NCI-H2171 (cell line): ENCODE results near the gene UNC93A.
"Not testable (repeated sequence)": the region's sequence is repeated elsewhere in the genome, so short reads cannot be mapped to it uniquely, and the experiment has no call there.

Experiments
- DNase-seq: peaks from one replicate; lab custom pipeline; 2025; lab: John Stamatoyannopoulos, UW

Gene UNC93A

DNA sequence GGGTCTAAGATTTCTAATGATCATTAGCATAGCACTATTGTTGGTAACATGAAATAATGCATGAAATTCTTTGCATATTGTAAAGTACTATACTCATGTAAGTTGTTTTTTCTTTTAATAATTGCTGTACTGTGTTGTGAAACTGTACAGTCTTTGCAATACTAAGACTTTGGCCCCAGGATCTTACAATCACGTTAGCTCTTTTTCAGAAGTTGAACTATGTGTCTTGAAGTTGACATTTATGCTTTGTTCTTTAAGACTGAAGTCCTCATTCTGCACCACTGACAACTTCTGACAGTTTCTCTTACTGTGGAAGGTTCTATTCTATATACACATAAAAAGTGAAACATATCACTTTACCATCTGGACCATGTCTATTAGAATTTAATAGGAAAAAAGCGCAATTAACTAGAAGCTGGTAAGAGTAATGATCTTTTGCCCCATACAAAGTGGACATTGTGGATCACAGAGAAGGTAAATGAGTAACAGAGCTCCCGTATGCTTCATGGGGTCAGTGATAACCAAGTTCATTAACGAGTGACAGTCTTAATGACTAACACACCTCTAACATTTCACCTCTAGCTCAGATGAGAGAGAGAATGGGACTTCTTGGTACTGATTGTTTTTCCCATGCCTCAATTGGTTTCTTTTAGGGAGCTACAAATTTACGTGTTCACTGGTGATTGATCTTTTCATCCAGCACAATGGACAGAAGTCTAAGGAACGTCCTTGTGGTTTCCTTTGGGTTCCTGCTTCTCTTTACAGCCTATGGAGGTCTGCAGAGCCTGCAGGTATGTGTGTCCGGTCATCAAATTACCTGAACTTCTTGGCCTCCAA lies at the start of gene UNC93A:
Gene UNC93A (plus strand): TSS at position 530 of the 837 bp plus-strand sequence. CDS start 175 bp downstream, at position 705.
- no peak for DNase-seq

DNA sequence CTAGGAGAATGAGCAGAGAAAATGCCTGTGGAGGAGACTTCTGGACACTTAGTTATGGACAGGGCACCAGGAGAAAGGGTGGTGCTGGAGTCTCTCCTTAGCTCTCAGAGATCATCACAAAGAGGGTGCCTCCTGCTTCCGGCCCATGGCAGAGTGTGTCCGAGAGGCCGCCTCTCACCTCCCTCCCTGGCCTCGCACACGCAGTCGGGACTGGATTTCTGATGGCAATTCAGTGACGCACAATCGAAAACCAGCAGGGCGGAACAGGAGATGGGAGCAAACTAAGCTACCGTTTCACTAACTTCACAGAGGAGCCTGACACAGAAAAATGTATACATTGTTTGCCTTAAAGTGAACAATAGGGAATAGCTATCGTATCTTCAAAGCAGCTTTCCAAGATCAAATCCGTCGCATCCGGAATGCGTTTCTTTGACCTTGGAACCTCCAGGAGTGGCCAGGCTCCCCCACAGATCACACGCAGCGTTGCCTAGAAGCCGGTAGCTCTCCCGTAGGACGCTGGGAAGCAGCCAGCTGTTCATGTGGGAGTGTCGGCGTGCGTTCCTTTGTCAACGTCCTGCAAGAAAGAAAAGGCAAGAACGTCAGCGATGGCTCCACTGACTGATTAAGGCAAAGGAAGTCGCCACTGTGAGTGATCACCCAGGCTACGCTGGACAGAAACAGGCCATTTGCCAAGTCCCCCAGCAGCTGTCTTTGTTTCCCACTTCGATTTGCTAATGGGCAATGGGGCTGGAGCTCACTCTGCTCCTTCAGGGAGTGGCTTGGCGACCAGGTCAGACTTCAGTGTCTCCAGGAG lies 49.6 kb upstream of the UNC93A start:
- DNase-seq = not testable (repeated sequence)

DNA sequence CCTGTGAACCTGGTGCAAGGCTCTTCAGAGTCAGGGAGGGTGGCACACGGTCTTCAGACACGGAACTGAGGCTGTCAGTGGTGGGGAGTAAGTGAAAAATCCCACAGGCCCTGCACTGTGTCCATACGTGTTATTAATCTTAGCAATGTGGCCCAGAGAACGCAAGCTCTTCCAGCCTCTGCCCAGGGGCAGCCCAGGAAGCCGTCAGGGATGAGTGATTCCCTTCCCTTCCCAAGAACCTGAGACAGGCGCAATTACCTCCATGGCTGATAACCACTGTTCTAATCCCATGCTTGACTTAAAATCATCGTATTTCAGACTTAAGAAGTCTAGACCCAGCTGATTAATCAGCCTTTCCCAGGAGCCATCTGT lies 49.0 kb upstream of the UNC93A start:
- DNase-seq = not testable (repeated sequence)

DNA sequence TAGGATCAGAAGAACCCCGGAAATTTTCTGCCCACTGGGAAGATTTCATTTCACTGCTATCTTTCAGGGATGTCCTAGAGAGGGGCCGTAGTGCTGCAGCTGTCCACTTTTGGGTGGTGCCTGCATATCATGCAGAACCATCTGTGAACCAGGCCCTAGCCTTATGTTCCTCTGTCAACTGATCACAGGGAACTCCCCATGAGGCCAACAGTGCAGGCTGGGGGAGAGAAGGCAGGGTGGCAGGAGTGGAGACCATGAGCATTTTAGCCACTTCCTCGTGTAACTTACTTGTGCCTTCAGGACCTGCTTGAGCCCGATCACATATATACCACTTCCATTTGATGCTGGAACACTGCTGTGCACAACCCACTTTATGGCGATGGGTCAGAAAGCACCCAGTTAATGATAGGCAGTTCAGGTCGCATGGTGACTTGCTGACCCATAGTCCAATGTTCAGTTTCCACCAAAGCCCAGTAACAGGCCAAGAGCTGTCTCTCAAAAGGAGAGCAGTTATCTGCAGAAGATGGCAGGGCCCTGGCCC lies 48.5 kb upstream of the UNC93A start:
- DNase-seq = not testable (repeated sequence)

DNA sequence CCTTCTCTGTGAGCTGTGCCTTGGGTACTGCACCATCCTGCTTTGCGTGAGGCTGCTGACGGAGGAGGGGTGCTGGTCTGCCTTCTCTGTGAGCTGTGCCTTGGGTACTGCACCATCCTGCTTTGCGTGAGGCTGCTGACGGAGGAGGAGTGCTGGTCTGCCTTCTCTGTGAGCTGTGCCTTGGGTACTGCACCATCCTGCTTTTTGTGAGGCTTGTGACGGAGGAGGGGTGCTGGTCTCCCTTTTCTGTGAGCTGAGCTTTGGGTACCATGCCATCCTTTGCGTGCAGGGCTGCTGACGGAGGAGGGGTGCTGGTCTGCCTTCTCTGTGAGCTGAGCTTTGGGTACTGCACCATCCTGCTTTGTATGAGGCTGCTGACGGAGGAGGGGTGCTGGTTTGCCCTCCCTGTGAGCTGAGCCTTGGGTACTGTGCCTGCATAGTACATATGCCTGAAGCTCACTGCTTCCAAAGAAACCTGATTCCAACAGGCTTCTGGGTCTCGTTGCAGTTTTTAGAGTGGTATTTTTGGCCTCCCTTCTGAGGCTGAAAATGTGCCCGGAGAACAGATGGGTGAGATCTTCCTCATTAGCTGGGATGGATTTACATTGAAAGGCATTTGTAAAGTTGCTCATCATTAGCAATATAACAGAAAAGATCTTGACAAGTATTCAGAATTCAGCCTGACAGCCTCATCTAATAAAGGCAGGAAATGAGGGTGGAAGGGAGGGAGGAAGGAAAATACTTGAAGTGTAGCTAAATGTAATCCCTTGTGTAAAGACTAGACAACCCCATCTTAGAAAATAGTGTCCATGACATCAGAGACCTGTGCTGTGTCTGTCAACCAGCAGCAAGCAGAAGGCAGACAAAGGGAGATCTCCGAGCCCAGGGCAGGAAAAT lies 46.8 kb upstream of the UNC93A start:
- peak; percentile 30 for DNase-seq

DNA sequence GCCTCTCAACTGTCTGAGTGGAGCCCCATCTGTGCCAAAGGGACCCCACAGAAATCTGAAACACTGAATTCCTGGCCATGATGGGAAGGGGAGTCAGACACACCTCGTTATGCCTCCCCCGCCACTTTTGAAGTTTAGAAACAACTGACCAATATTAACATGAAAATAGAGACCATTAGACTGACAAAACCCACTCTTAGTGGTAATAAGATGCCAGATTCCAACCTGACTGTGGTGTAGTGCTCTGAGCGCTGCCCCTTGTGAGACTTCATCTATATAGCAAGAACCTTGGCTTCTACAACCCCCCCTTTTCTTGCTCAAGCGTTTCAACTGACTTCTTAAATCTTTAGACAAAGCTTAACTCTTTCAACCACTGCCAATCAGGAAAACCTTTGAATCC lies 46.1 kb upstream of the UNC93A start:
- DNase-seq = no peak

DNA sequence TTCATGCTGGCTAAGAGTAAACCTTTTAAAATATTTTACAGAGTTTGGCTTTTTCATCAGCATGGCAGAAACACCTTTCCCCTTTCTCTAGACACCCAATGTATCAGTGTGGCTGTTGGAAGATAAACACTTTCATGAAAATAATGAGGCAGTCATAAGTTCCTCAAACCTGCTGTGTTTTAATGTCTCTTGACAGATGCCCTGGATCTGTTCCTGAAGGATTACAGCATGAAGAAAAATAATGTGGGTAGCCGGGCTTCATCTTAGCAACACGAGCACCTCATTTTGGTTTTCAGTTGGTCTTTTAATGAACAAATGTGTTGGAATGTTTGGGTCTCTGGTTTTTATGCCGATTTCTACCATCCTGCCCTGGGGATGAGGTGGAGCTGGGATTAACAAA lies 45.5 kb upstream of the UNC93A start:
- DNase-seq = no peak

DNA sequence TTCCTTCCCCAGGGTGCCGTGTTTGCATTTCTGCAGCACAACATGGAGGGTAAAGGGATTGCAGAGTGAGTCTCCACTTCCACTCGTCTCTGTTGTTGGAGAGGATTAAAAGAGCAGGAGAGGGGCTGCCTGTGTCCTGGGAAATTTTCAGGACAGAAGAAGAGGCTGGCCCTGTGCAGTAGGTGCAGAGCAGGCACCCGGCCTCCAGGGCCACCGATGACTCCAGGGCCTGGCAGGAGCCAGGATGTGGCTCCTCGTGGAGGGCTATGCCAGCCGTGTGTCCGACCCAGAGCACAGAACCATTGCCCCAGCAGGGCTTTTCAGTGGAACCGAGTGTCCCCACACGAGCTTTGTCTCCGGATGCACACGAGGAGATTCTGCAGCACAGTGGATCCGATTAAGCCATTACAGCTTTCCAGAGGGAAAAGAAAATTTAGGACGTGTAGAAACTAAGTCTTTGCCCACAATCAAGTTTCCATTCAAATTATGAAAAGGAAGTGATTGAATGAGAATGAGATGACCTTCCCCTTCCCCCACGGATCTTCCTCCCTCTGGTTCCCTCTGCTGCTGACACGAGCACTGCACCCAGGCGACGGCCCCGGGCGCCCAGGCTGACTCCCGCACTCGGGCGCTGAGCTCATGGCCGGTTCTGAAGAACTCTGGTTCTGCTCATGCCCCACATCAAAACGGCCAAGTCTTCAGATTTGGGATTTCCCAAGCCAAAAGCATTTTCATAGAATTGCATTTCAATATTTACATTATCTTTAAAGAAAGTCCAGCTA lies 43.1 kb upstream of the UNC93A start:
- no peak for DNase-seq

DNA sequence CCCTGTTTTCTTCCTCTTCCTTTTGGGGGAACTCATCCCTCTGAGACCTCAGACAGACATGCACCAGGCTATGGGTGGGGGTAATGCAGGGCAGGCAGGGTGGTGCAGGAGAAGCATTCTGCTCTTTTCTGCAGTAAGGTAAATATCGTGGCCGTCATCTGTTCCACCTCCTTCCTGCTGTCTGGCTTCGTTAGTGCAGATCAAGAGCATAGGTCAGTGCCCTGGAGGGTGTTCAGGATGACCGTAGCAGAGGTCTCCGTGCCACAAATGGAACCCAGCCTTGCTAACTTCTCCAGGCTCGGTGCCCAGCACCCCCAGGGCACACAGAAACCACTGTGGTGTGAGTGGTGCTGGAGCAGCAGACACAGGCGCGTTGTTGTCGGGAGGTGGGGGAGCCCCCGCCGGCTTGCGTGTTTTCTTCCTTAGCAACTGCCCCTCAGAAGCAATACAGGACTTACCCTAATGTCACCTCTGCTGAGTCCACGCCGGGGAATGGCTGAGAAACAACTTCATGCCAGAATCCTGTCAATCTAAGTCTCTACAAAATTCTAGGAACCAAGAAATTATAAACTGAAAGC lies 42.1 kb upstream of the UNC93A start:
- not testable (repeated sequence) for DNase-seq

DNA sequence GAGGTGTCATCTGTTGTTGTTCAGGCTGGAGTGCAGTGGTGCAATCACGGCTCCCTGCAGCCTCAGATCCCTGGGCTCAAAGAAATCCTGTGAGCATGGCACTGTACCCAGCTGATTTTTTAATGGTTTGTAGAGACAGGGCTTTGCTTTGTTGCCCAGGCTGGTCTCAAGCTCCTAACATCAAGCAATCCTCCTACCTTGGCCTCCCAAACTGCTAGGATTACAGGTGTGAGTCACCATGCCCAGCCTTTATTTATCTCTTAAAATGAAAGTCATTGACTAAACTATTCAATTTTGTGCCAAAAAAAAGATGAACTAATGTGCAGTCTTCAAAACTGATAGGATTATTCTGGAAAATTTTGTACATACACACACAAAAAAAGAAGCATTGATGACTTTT lies 38.8 kb upstream of the UNC93A start:
- no peak for DNase-seq

DNA sequence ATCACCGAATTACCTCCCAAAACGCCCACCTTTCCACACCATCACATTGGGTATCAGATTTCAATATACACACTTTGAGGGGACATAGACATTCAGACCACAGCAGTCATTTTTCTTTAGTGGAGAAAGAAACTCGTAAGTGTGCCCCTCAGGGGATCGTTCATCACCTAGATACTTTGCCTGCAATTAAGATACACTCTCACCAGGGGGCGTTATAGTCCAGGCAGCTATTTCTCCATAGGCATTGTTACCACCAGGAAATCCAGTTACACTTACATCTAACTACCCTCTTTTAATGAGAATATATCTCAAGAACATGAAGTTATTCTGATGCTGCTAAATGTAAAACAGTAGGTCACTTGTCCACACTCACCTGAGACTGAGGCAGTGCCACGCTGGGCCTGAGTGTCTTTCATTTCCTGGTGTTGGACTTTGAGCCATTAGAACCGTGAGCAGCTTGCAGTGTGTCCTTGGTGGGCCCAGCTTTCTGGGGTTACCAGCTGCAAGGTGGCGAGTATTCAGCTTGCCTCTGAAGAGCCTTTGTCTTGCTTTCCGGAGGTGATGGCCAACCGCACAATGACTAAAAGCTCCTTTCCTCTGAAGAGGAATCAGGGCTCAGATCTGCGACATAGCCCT lies 35.1 kb upstream of the UNC93A start:
- DNase-seq = no peak

DNA sequence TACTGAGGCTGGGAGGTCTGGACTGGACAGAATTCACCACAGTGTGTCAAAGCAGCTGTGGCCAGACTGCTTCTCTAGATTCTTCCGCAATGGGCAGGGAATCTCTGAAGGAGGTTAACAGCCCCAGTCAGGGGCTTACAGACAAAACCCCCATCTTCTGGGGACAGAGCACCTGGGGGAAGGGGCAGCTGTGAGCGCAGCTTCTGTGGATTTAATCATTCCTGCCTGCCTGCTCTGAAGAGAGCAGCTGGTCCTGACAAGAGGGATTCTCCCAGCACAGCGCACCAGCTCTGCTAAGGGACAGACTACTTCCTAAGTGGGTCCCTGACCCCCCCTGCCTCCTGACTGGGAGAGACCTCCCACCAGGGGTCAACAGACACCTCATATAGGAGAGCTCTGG lies 32.5 kb upstream of the UNC93A start:
- DNase-seq = no peak

DNA sequence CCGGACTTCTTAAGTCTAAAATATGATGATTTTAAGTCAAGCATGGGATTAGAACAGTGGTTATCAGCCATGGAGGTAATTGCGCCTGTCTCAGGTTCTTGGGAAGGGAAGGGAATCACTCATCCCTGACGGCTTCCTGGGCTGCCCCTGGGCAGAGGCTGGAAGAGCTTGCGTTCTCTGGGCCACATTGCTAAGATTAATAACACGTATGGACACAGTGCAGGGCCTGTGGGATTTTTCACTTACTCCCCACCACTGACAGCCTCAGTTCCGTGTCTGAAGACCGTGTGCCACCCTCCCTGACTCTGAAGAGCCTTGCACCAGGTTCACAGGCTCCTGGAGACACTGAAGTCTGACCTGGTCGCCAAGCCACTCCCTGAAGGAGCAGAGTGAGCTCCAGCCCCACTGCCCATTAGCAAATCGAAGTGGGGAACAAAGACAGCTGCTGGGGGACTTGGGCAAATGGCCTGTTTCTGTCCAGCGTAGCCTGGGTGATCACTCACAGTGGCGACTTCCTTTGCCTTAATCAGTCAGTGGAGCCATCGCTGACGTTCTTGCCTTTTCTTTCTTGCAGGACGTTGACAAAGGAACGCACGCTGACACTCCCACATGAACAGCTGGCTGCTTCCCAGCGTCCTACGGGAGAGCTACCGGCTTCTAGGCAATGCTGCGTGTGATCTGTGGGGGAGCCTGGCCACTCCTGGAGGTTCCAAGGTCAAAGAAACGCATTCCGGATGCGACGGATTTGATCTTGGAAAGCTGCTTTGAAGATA lies 24.9 kb upstream of the UNC93A start:
- not testable (repeated sequence) for DNase-seq

DNA sequence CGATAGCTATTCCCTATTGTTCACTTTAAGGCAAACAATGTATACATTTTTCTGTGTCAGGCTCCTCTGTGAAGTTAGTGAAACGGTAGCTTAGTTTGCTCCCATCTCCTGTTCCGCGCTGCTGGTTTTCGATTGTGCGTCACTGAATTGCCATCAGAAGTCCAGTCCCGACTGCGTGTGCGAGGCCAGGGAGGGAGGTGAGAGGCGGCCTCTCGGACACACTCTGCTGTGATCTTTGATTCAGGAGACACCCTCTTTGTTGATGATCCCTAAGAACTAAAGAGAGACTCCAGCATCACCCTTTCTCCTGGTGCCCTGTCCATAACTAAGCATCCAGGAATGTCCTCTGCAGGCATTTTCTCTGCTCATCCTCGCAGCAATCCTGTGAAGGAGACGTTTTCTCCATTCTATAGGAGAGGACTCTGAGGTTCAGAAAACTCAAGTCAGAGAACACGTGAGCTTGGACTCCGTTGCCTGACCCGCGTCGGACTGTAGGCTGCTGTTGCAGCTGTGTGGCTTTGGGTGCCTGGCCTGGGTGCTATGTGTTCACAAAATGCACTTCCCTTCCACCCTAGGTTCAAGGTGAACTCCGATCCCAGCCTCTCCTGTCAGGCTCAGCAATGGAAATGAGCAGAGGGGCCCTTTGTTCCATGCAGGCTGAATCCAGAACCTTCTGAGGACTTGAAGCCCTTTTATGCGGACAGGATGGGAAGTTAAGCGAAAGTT lies 24.1 kb upstream of the UNC93A start:
- DNase-seq = no peak

DNA sequence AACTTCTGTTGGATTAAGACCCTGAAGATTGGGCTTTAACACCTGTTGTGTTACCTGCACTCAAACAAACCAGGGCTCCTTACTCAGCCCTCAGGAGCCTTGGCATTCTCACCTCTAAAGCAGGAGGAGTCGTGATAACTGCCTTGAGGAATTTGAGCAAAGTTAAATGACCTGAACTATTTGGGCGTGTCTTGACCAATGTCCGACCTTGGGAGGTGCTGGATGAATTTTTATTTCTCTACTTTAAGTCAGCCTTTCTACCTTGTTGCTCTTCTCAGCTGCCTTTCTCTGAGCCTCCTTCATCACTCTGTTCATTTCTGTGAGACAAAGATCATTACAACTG lies 23.6 kb upstream of the UNC93A start:
- not testable (repeated sequence) for DNase-seq

DNA sequence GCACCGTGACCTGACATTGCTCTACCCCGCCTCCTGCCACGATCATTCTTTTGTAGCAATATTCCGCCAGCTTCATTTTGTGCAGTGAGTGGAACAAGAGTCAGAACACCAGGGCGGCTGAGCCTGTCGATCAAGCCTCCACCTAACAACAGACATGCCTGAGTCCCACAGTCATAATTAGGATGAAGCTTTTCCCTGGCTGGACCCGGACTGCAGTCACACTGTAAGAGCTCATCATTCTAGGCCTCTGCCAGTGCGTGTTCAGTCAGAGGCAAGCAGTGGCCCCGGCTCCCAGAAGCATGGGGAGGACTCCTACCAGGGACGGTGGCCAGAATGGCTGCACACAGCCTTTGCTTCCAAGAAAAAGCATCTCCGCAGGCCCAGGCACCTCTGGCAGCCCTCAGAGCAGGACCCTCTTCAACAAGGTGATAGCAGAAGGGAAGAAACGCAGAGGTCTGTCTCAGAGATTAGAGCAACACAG lies 23.2 kb upstream of the UNC93A start:
- no peak for DNase-seq

DNA sequence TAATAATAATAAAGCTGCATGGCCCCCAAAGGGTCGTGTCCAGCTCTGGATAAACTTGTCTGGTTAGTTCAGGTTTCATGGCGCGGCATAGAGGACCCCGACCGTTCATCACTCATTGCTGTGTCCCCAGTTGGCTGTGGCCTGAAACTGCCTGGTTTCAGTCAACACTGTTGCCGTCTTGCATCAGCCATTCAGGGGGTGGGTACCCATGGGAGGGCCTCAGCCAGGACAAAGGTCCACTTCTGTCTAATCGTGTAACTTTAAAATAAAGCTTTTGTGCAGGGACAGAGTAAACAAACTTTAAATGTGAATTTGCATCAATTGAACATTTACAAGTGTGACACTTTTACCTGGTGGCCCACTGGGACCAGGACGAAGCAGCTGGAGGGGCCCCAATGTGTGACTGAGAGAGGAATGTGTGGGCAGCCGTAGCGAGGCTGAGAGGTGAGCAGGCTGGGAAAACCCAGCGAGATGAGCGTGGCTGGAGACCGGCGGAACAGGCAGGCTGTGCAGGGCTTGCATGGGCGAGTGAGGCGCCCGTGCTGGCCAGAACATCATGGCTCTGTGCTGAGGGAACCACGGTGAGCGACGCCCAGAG lies 22.3 kb upstream of the UNC93A start:
- no peak for DNase-seq
